GM19238 (cell line): ENCODE results near the gene SBNO2.

Source experiments
- DNase-seq: peaks from one replicate; pipeline ENCODE4 v3.0.0; 2011; ENCODE audit warnings: low spot score; ENCODE audit not compliant: insufficient read length

The SBNO2 gene

GRCh38 chr19:1061987-1062386 is 112.1 kb downstream of the SBNO2 start:
- no peak for DNase-seq

DNA sequence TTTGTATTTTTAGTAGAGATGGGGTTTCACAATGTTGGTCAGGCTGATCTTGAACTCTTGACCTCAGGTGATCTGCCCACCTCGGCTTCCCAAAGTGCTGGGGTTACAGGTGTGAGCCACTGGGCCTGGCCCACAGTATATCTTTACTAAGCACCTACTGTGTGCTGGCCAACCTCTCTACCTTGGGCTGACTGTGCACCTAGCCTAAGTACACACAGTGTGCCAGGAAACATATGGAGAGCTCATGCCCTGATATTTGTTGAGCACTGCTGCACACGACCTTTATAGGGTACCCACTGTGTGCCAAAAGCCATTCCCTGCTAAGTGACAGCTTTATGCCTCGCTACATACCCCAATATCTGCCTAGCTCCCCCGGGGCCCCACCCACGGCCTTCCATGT is 113.4 kb downstream of the SBNO2 start:
- DNase-seq: no peak

GRCh38 chr19:1058112-1058511 is 116.0 kb downstream of the SBNO2 start:
- no peak for DNase-seq
